Breast epithelium (tissue), 4 donors: ENCODE results near the gene BNC2. TPM values are rescaled to one million over a fixed set of nuclear protein-coding genes. Genes with fewer than 3 reads are reported as not detected.

Experiments
- DNase-seq, 2 donors: peaks; one replicate each; pipeline ENCODE4 v3.0.0-alpha.2; 2019; ENCODE audit warnings: low spot score in 2 of 2
- H3K27ac ChIP-seq, 2 donors: fragments of 200-600 bp; sonication (generic) in 1 of 2; one replicate each; pipeline ENCODE4 v1.5.1; 2016 to 2019; ENCODE audit warnings: mild to moderate bottlenecking in 1 of 2
- H3K27me3 ChIP-seq, 2 donors: fragments of 200-600 bp; sonication (generic) in 1 of 2; one replicate each; pipeline versions ENCODE4 v1.5.1 to v1.6.0; 2017 to 2019; ENCODE audit warnings: control low read depth in 1 of 2, mild to moderate bottlenecking in 1 of 2
- H3K36me3 ChIP-seq: fragments of 200-600 bp; one replicate; pipeline ENCODE4 v1.5.1; 2019
- H3K4me1 ChIP-seq, 2 donors: fragments of 200-600 bp; sonication (generic); one replicate each; pipeline ENCODE4 v1.5.1; 2016 to 2019; ENCODE audit warnings: control low read depth in 1 of 2
- H3K4me3 ChIP-seq, 3 donors: fragments of 200-600 bp; sonication (generic); 1 replicate in 2 of 3; 2 replicates in 1 of 3; pipeline ENCODE4 v1.5.1; 2016 to 2019; ENCODE audit warnings: mild to moderate bottlenecking in 3 of 3, moderate library complexity in 2 of 3
- H3K9me3 ChIP-seq, 2 donors: fragments of 200-600 bp; sonication (generic) in 1 of 2; one replicate each; pipeline ENCODE4 v1.5.1; 2016 to 2019; ENCODE audit warnings: control low read depth in 1 of 2
- POLR2A ChIP-seq: fragments of 450-650 bp; IDR thresholded peaks from one replicate; pipeline ENCODE4 v1.6.1; 2016; ENCODE audit warnings: antibody characterized with exemption, mild to moderate bottlenecking, moderate library complexity
- POLR2AphosphoS5 ChIP-seq, 3 donors: sonication (generic); formaldehyde crosslinking; IDR thresholded peaks; one replicate each; pipeline ENCODE4 v1.6.1; 2017; ENCODE audit warnings: antibody characterized with exemption in 3 of 3
- intact Hi-C: fragments of 100-400 bp; cut with DNase I; formaldehyde crosslinking; loops from one replicate; pipeline ENCODE4 v1.15.1; 2023; ENCODE audit warnings: low total_unique reads
- total RNA-seq, 3 donors: library from RNA; depleted of rRNA; stranded (reverse); fragments of >200 nt; gene quantifications; one replicate each; pipeline ENCODE4 v1.1.0, GENCODE V29; 2016
- TF ChIP-seq, protein P1 (sequence below), 3 donors: fragments of 450-650 bp; IDR thresholded peaks; one replicate each; pipeline ENCODE4 v1.5.1; 2016 to 2017; ENCODE audit warnings: antibody characterized with exemption in 3 of 3, mild to moderate bottlenecking in 3 of 3, moderate library complexity in 3 of 3

The BNC2 gene
- total RNA-seq, 3 donors from 2014 or later, result 15.8 to 21.1 (median 17.0) TPM

DNA sequence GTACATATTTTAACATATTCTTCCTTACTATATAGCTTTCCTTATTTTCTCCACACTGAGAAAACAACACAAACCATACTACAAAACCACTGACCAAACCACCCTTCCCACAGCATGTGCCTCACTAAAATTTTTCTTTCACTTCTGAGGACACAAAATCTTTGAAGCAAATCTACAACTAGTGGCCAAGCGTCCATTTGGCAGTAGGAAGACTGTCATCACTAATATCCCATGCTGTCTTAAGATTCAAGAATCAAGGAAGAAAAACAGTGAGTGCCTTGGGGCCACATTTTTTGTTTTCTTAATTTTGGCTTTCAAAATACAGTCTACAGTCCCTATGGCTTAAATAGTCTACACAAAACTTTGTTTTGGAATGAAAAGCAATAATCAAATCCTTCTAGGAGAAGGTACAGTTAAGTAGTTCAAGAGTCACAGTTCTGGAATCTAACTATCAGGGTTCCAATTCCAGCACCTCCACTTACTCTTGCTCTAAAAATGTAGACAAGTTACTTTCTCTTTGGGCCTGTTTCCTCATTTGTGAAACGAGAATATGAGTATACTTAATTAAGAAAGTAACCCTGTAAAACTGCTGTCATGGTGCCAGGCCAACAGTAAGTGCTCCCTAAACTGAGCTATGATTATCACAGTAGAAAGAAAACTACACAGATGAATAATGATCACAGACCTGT is 227.9 kb downstream of the BNC2 start:
- Histone ChIP-seq H3K4me3 (no peak overlapping the region), H3K36me3 (peaks cover 3% of the 10 kb centered on the region), H3K27me3 (no peaks in the 10 kb centered on the region), H3K4me1 (no peaks in the 10 kb centered on the region), H3K9me3 (no peaks in the 10 kb centered on the region), H3K27ac (no peak overlapping the region)
- no peak for TF ChIP-seq POLR2A
- no peak for DNase-seq
- intact Hi-C loops, result no loop called here

DNA sequence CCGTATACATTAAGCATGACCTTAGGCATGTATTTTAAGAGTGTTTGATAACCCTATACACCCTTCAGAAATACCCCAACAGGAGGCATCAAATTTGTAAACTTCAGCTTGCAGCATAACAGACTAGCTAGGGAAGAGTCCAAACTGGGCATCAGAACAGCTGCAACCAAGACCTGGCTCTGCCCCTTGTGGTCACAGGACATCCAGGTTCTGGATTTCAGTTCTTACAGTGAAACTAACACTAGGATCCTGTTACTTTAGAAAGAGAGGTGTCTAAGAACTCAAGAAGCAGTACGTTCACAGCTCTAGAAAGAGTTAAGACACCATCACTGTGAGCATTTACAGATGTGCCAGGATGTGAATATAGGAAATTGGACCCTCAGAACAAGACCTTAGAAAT is 229.8 kb downstream of the BNC2 start:
- intact Hi-C loops, result no loop called here
- H3K27ac ChIP-seq, result no peak overlapping the region
- TF ChIP-seq POLR2A (no peak), POLR2AphosphoS5 (IDR thresholded peaks at IDR 0.05) (no peak)
- TF ChIP-seq, protein P1, sequence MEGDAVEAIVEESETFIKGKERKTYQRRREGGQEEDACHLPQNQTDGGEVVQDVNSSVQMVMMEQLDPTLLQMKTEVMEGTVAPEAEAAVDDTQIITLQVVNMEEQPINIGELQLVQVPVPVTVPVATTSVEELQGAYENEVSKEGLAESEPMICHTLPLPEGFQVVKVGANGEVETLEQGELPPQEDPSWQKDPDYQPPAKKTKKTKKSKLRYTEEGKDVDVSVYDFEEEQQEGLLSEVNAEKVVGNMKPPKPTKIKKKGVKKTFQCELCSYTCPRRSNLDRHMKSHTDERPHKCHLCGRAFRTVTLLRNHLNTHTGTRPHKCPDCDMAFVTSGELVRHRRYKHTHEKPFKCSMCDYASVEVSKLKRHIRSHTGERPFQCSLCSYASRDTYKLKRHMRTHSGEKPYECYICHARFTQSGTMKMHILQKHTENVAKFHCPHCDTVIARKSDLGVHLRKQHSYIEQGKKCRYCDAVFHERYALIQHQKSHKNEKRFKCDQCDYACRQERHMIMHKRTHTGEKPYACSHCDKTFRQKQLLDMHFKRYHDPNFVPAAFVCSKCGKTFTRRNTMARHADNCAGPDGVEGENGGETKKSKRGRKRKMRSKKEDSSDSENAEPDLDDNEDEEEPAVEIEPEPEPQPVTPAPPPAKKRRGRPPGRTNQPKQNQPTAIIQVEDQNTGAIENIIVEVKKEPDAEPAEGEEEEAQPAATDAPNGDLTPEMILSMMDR (IDR thresholded peaks at IDR 0.05), result no peak

DNA sequence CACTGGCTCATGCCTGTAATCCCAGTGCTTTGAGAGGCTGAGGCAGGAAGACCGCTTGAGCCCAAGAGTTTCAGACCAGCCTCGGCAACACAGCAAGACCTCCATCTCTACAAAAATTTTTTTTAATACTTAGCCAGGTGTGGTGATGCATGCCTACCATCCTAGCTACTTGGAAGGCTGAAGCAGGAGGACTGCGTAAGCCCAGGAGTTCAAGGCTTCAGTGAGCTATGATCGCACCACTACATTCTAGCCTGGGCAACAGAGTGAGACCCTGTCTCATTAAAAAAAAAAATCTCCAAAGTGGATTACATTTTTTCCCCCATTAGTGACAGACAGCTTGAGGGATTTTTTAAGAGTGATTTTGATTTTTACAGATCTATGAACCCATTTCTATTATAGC is 230.8 kb downstream of the BNC2 start:
- Histone ChIP-seq H3K27ac (no peak overlapping the region), H3K27me3 (no peaks in the 10 kb centered on the region), H3K4me3 (no peak overlapping the region), H3K36me3 (peaks cover 3% of the 10 kb centered on the region), H3K9me3 (no peaks in the 10 kb centered on the region), H3K4me1 (no peaks in the 10 kb centered on the region)
- intact Hi-C loops, result no loop called here
- no peak for DNase-seq
- TF ChIP-seq, protein P1 (IDR thresholded peaks at IDR 0.05), result no peak
- TF ChIP-seq POLR2AphosphoS5 (IDR thresholded peaks at IDR 0.05) (no peak), POLR2A (no peak)

More for the DNA sequence above, 229.8 kb downstream of the BNC2 start:
- DNase-seq, result no peak
- no peak overlapping the region for H3K4me3 ChIP-seq
- no peaks in the 10 kb centered on the region for H3K4me1 ChIP-seq
- H3K27me3 ChIP-seq, result no peaks in the 10 kb centered on the region
- no peaks in the 10 kb centered on the region for H3K9me3 ChIP-seq
- peaks cover 3% of the 10 kb centered on the region for H3K36me3 ChIP-seq

DNA sequence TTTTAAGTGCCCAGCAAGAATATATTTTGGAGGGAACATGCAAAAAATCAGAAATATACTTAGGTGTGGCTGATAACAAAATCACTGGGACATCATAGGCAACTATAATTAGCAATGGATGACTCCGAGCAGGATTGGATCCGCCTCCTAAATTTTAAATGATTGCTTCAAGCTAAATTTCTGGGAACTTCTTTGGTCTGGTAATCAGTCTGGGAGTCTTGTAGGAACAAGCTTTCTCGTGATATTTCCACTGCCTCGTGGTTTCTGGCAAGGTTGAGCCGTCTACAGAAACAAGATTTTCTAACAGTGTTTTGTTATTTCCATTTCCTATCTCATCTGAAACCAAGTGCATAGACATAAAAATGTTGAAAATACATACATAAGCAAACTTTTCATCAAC is 232.6 kb downstream of the BNC2 start:
- Histone ChIP-seq H3K4me3 (no peak overlapping the region), H3K4me1 (no peaks in the 10 kb centered on the region), H3K27me3 (no peaks in the 10 kb centered on the region), H3K27ac (no peak overlapping the region), H3K9me3 (no peaks in the 10 kb centered on the region), H3K36me3 (peaks cover 3% of the 10 kb centered on the region)
- no peak for DNase-seq
- TF ChIP-seq, protein P1 (IDR thresholded peaks at IDR 0.05), result no peak
- TF ChIP-seq POLR2A, result no peak
- TF ChIP-seq POLR2AphosphoS5 (IDR thresholded peaks at IDR 0.05), result no peak
- intact Hi-C loops, result no loop called here

DNA sequence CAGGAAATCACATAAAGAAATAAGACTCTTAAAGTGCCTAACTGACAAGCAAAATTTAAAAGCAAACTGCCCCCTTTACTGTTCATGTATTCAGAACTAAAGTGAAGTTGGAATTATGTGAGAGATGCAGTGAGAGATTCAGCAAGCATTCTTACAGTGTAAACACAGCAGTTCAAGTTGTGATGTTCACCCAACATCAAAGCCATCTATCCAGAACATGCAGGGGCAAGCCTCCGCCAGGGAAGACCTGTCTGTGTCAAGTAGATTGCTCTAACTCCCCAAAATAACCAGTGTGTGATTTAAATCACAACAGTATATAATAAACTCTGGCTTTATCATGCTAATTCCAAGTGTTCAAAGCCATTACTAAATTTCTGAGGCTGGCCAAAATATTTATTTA is 233.3 kb downstream of the BNC2 start:
- peaks cover 3% of the 10 kb centered on the region for H3K36me3 ChIP-seq
- H3K4me3 ChIP-seq, result no peak overlapping the region
- H3K27me3 ChIP-seq, result no peaks in the 10 kb centered on the region
- no peak for TF ChIP-seq POLR2A
- TF ChIP-seq, protein P1 (IDR thresholded peaks at IDR 0.05), result no peak
- no peak for TF ChIP-seq POLR2AphosphoS5 (IDR thresholded peaks at IDR 0.05)
- H3K27ac ChIP-seq, result no peak overlapping the region
- intact Hi-C loops, result no loop called here
- DNase-seq, result no peak
- no peaks in the 10 kb centered on the region for H3K4me1 ChIP-seq
- H3K9me3 ChIP-seq, result no peaks in the 10 kb centered on the region
